Neural progenitor cell (in vitro differentiated cells): Measurements from ENCODE around the gene PPIL1. TPM values are rescaled to one million over a fixed set of nuclear protein-coding genes. Genes with fewer than 3 reads are reported as not detected.

ENCODE experiments used
- DNase-seq: peaks from one replicate; pipeline ENCODE4 v3.0.0-alpha.2; 2016; ENCODE audit warnings: low spot score
- H2AFZ ChIP-seq: fragments of 200-600 bp; sonication (generic); replicated peaks from 2 replicates; pipeline ENCODE4 v1.6.1; 2016; ENCODE audit warnings: antibody characterized with exemption
- H3F3A ChIP-seq: fragments of 200-600 bp; sonication (generic); 2 replicates; pipeline ENCODE4 v1.6.1; 2016; ENCODE audit warnings: antibody characterized with exemption, low read depth
- H3K27ac ChIP-seq: fragments of 200-600 bp; sonication (generic); 2 replicates; pipeline ENCODE4 v1.5.1; 2016; ENCODE audit warnings: mild to moderate bottlenecking
- H3K27me3 ChIP-seq: fragments of 200-600 bp; sonication (generic); 2 replicates; pipeline ENCODE4 v1.6.1; 2016; ENCODE audit warnings: mild to moderate bottlenecking, moderate library complexity
- H3K36me3 ChIP-seq: fragments of 200-600 bp; sonication (generic); 2 replicates; pipeline ENCODE4 v1.5.1; 2016
- H3K4me1 ChIP-seq: fragments of 200-600 bp; sonication (generic); 2 replicates; pipeline ENCODE4 v1.6.1; 2016; ENCODE audit warnings: mixed run types
- H3K4me2 ChIP-seq: fragments of 200-600 bp; sonication (generic); 2 replicates; pipeline ENCODE4 v1.6.1; 2016
- H3K4me3 ChIP-seq: fragments of 200-600 bp; sonication (generic); 2 replicates; pipeline ENCODE4 v1.5.1; 2016
- H3K79me2 ChIP-seq: fragments of 200-600 bp; sonication (generic); 2 replicates; pipeline ENCODE4 v1.6.1; 2016; ENCODE audit warnings: low read depth
- H3K9ac ChIP-seq: fragments of 200-600 bp; sonication (generic); 2 replicates; pipeline ENCODE4 v1.6.1; 2016
- H3K9me3 ChIP-seq: fragments of 200-600 bp; sonication (generic); 2 replicates; pipeline ENCODE4 v1.5.1; 2016; ENCODE audit warnings: low read depth
- H4K20me1 ChIP-seq: fragments of 200-600 bp; sonication (generic); 2 replicates; pipeline ENCODE4 v1.6.1; 2016; ENCODE audit warnings: low read depth
- H3K27ac Mint-ChIP-seq: 3 replicates; pipeline ENCODE4 v1.8.0; 2021; ENCODE audit warnings: mixed read lengths
- H3K27me3 Mint-ChIP-seq: 2 replicates; pipeline ENCODE4 v1.8.0; 2022; ENCODE audit warnings: low read depth, mild to moderate bottlenecking, inconsistent platforms, moderate library complexity, mixed read lengths; ENCODE audit not compliant: insufficient read depth
- H3K36me3 Mint-ChIP-seq: 3 replicates; pipeline ENCODE4 v1.8.0; 2021; ENCODE audit warnings: mixed read lengths
- H3K4me1 Mint-ChIP-seq: 3 replicates; pipeline ENCODE4 v1.8.0; 2021; ENCODE audit warnings: mixed read lengths
- H3K4me3 Mint-ChIP-seq: 3 replicates; pipeline ENCODE4 v1.8.0; 2021; ENCODE audit warnings: mild to moderate bottlenecking, moderate library complexity, mixed read lengths
- H3K9me3 Mint-ChIP-seq: 3 replicates; pipeline ENCODE4 v1.8.0; 2020; ENCODE audit warnings: mixed read lengths
- CTCF ChIP-seq: fragments of 200-600 bp; sonication (generic); IDR thresholded peaks from 2 replicates; pipeline ENCODE4 v1.5.1; 2017; ENCODE audit warnings: antibody characterized with exemption, mild to moderate bottlenecking
- EZH2 ChIP-seq: fragments of 200-600 bp; sonication (generic); IDR thresholded peaks from 2 replicates; pipeline ENCODE4 v1.6.1; 2017; ENCODE audit warnings: antibody characterized with exemption, mild to moderate bottlenecking, moderate library complexity
- EZH2phosphoT487 ChIP-seq: fragments of 200-600 bp; sonication (generic); IDR thresholded peaks from 2 replicates; pipeline ENCODE4 v1.6.1; 2017; ENCODE audit warnings: antibody characterized with exemption
- total RNA-seq: library from RNA; depleted of rRNA; stranded (reverse); fragments of >200 nt; gene quantifications from 2 replicates; pipeline ENCODE4 v1.2.3, GENCODE V29; 2015; ENCODE audit warnings: low replicate concordance

Gene PPIL1
- total RNA-seq, 1 donor from 2014 or later: 93.1 TPM

- DNase-seq: peak; percentile 74
- H3K4me1 ChIP-seq: peaks cover 16% of the 10 kb centered on the region
Observed at GRCh38 chr6:36838896-36839748, 35.5 kb downstream of the PPIL1 start, which contains the start of gene CPNE5. Gene CPNE5, minus strand, starts transcription at chr6:36839444. Its CDS starts 67 bp downstream, at chr6:36839377.

GRCh38 chr6:36837686-36838085, 36.9 kb downstream of the PPIL1 start:
- H3K27ac ChIP-seq: no peak overlapping the region

More at GRCh38 chr6:36838896-36839748, 35.5 kb downstream of the PPIL1 start, which contains the start of gene CPNE5:
- Histone ChIP-seq H3K79me2 (no peaks in the 10 kb centered on the region), H3F3A (peaks cover 21% of the 10 kb centered on the region), H3K27me3 (peaks cover 91% of the 10 kb centered on the region), H3K4me3 (peak within 1 kb of the TSS; percentile 64), H3K9me3 (no peaks in the 10 kb centered on the region), H4K20me1 (peaks cover 15% of the 10 kb centered on the region), H3K4me2 (peak within 1 kb of the TSS; percentile 95), H2AFZ (peak within 1 kb of the TSS; percentile 80), H3K36me3 (no peaks in the 10 kb centered on the region), H3K27ac (no peak within 1 kb of the TSS), H3K9ac (no peak within 1 kb of the TSS)
- Mint-ChIP-seq H3K27ac (no peak within 1 kb of the TSS), H3K27me3 (peaks cover 53% of the 10 kb centered on the region), H3K36me3 (no peaks in the 10 kb centered on the region), H3K4me1 (peaks cover 21% of the 10 kb centered on the region), H3K4me3 (peak within 1 kb of the TSS; percentile 85), H3K9me3 (peaks cover 4% of the 10 kb centered on the region)
- no peak for TF ChIP-seq EZH2phosphoT487
- peak; percentile 73 for TF ChIP-seq EZH2

GRCh38 chr6:36837022-36837339, 37.6 kb downstream of the PPIL1 start:
- no peaks in the 10 kb centered on the region for H3K36me3 Mint-ChIP-seq
- no peak overlapping the region for H3K27ac ChIP-seq
- peaks cover 78% of the 10 kb centered on the region for H3K27me3 ChIP-seq
- H3K4me2 ChIP-seq: no peak overlapping the region
- peaks cover 15% of the 10 kb centered on the region for H4K20me1 ChIP-seq
- H3K4me1 ChIP-seq: peaks cover 16% of the 10 kb centered on the region
- H3K9me3 Mint-ChIP-seq: peaks cover 7% of the 10 kb centered on the region
- no peak overlapping the region for H3K9ac ChIP-seq
- H3K79me2 ChIP-seq: no peaks in the 10 kb centered on the region
- H3K9me3 ChIP-seq: no peaks in the 10 kb centered on the region
- H2AFZ ChIP-seq: no peak overlapping the region
- no peaks in the 10 kb centered on the region for H3K36me3 ChIP-seq
- no peak overlapping the region for H3K27ac Mint-ChIP-seq
- DNase-seq: no peak
- peaks cover 21% of the 10 kb centered on the region for H3F3A ChIP-seq
- H3K4me3 Mint-ChIP-seq: no peak overlapping the region
- H3K4me1 Mint-ChIP-seq: peaks cover 19% of the 10 kb centered on the region
- H3K4me3 ChIP-seq: no peak overlapping the region
- TF ChIP-seq EZH2: no peak
- no peak for TF ChIP-seq CTCF
- H3K27me3 Mint-ChIP-seq: peaks cover 48% of the 10 kb centered on the region

More at GRCh38 chr6:36837686-36838085, 36.9 kb downstream of the PPIL1 start:
- no peak overlapping the region for H3K4me2 ChIP-seq
- Mint-ChIP-seq H3K36me3 (no peaks in the 10 kb centered on the region), H3K4me1 (peaks cover 19% of the 10 kb centered on the region), H3K27ac (no peak overlapping the region), H3K27me3 (peaks cover 50% of the 10 kb centered on the region), H3K4me3 (peak overlapping the region; percentile 28), H3K9me3 (peaks cover 7% of the 10 kb centered on the region)
- TF ChIP-seq CTCF: no peak
- TF ChIP-seq EZH2: peak; percentile 11
- H4K20me1 ChIP-seq: peaks cover 15% of the 10 kb centered on the region
- H3K27me3 ChIP-seq: peaks cover 86% of the 10 kb centered on the region
- no peaks in the 10 kb centered on the region for H3K79me2 ChIP-seq
- H3K4me3 ChIP-seq: no peak overlapping the region
- H2AFZ ChIP-seq: no peak overlapping the region
- peaks cover 21% of the 10 kb centered on the region for H3F3A ChIP-seq
- peaks cover 16% of the 10 kb centered on the region for H3K4me1 ChIP-seq
- no peaks in the 10 kb centered on the region for H3K9me3 ChIP-seq
- H3K36me3 ChIP-seq: no peaks in the 10 kb centered on the region
- H3K9ac ChIP-seq: no peak overlapping the region
- no peak for DNase-seq
